ENCODE results near the gene SAFB. TPM values are rescaled to one million over a fixed set of nuclear protein-coding genes. Genes with fewer than 3 reads are reported as not detected.

Gene SAFB
- total and polyA plus RNA-seq, 2 of the 13 experiments (the other 11 are each of a cell fraction or from before 2014, with no cell fraction given): 21.0 to 28.4 TPM

DNA sequence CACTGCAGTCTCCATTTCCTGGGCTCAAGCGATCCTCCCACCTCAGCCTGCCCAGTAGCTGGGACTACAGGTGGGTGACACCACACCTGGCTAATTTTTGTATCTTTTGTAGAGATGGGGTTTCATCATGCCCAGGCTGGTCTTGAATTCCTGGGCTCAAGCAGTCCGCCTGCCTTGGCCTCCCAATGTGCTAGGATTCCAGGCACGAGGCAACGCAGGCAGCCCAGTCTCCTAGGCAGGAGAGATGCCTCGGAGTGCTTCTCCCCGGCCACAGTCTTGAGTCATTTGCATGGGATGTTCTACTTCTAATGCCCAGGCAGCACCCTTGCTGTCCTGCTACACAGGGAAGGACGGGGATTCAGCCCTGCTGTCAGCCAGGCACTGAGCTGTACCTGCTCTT, 48.7 kb downstream of the SAFB start:
- Histone ChIP-seq H3K4me1 (ENCODE audit: insufficient read depth, low read length) (no peaks in the 10 kb centered on the region), H3K4me3 (replicated peaks in 1 of 3; ENCODE audit: insufficient read depth in 1 of 3, low read depth in 2 of 3, low read length in 3 of 3) (no peak overlapping the region), H3K27me3 (ENCODE audit: control insufficient read depth in 1 of 2, insufficient read depth in 2 of 2, low read length in 2 of 2) (no peaks in the 10 kb centered on the region), H3K9me3 (ENCODE audit: low read length) (no peaks in the 10 kb centered on the region), H4K20me1 (ENCODE audit: insufficient read depth, low read length) (no peaks in the 10 kb centered on the region), H3K36me3 (replicated peaks in 1 of 2; ENCODE audit: control insufficient read depth in 1 of 2, insufficient read depth in 2 of 2, low read length in 2 of 2) (peaks cover 23 to 31% of the 10 kb centered on the region in 2 experiments), H3K4me2 (ENCODE audit: low read depth, low read length) (no peak overlapping the region), H3K79me2 (ENCODE audit: insufficient read depth, low read length) (no peaks in the 10 kb centered on the region), H3K9ac (ENCODE audit: insufficient read depth, low read depth, low read length) (no peak overlapping the region), H2AFZ (ENCODE audit: low read length) (no peak overlapping the region), H3K27ac (ENCODE audit: extremely low read length, insufficient read depth, low read length) (no peak overlapping the region)
- in situ Hi-C loops (cut with HindIII; ENCODE audit: extremely low pct_ligation_motif_present, low pct_unique_long_range_greater_than_20kb): no loop called here
- DNase-seq (ENCODE audit: low spot score) (no peak), ATAC-seq (no peak), FAIRE-seq (no peak)
- intact Hi-C loops (cut with micrococcal nuclease; ENCODE audit: unreplicated experiment): no loop called here
- WGBS (ENCODE audit: low lambda C conversion rate): 95% methylated on average over 5 of the region's 7 CpGs
- CTCF ChIA-PET (ENCODE audit: low intra/inter-chr PET ratio, low total read pairs): no interaction called here
- POLR2A ChIA-PET: interaction anchor here (2.0 kb wide), 1 partner anchor 18 kb away, joined by 4 read pairs; the partner anchor contains the start of gene RPL36
- no TSS peak for BruUV-seq (replicated peaks)
- TF ChIP-seq IRX3 (CRISPR knock-in tag; IDR thresholded peaks at IDR 0.05; ENCODE audit: borderline replicate concordance, low read depth) (no peak), DNMT1 (CRISPR knock-in tag; IDR thresholded peaks at IDR 0.05) (no peak), HOMEZ (CRISPR knock-in tag; IDR thresholded peaks at IDR 0.05; ENCODE audit: low read depth) (no peak), SATB2 (CRISPR knock-in tag; IDR thresholded peaks at IDR 0.05) (no peak), FOXJ3 (CRISPR knock-in tag; IDR thresholded peaks at IDR 0.05; ENCODE audit: borderline replicate concordance) (no peak), ZNF747 (CRISPR knock-in tag; IDR thresholded peaks at IDR 0.05; ENCODE audit: borderline replicate concordance) (no peak), ZNF230 (CRISPR knock-in tag; IDR thresholded peaks at IDR 0.05) (no peak), ZNF564 (CRISPR knock-in tag; IDR thresholded peaks at IDR 0.05) (no peak), TCF7 (IDR thresholded peaks at IDR 0.05; ENCODE audit: low read depth) (no peak), ZFP37 (CRISPR knock-in tag; IDR thresholded peaks at IDR 0.05; ENCODE audit: borderline replicate concordance) (no peak), PHF21A (CRISPR knock-in tag; IDR thresholded peaks at IDR 0.05) (no peak)
- TF ChIP-seq, protein P1, sequence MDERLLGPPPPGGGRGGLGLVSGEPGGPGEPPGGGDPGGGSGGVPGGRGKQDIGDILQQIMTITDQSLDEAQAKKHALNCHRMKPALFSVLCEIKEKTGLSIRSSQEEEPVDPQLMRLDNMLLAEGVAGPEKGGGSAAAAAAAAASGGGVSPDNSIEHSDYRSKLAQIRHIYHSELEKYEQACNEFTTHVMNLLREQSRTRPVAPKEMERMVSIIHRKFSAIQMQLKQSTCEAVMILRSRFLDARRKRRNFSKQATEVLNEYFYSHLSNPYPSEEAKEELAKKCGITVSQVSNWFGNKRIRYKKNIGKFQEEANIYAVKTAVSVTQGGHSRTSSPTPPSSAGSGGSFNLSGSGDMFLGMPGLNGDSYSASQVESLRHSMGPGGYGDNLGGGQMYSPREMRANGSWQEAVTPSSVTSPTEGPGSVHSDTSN (CRISPR knock-in tag; IDR thresholded peaks at IDR 0.05): no peak
- TF ChIP-seq, protein P2, sequence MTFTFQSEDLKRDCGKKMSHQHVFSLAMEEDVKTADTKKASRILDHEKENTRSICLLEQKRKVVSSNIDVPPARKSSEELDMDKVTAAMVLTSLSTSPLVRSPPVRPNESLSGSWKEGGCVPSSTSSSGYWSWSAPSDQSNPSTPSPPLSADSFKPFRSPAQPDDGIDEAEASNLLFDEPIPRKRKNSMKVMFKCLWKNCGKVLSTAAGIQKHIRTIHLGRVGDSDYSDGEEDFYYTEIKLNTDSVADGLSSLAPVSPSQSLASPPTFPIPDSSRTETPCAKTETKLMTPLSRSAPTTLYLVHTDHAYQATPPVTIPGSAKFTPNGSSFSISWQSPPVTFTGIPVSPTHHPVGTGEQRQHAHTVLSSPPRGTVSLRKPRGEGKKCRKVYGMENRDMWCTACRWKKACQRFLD (CRISPR knock-in tag; IDR thresholded peaks at IDR 0.05; ENCODE audit: borderline replicate concordance): no peak
- TF ChIP-seq, protein P3, sequence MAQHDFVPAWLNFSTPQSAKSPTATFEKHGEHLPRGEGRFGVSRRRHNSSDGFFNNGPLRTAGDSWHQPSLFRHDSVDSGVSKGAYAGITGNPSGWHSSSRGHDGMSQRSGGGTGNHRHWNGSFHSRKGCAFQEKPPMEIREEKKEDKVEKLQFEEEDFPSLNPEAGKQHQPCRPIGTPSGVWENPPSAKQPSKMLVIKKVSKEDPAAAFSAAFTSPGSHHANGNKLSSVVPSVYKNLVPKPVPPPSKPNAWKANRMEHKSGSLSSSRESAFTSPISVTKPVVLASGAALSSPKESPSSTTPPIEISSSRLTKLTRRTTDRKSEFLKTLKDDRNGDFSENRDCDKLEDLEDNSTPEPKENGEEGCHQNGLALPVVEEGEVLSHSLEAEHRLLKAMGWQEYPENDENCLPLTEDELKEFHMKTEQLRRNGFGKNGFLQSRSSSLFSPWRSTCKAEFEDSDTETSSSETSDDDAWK (CRISPR knock-in tag; IDR thresholded peaks at IDR 0.05): no peak
- TF ChIP-seq, protein P4, sequence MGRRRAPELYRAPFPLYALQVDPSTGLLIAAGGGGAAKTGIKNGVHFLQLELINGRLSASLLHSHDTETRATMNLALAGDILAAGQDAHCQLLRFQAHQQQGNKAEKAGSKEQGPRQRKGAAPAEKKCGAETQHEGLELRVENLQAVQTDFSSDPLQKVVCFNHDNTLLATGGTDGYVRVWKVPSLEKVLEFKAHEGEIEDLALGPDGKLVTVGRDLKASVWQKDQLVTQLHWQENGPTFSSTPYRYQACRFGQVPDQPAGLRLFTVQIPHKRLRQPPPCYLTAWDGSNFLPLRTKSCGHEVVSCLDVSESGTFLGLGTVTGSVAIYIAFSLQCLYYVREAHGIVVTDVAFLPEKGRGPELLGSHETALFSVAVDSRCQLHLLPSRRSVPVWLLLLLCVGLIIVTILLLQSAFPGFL (CRISPR knock-in tag; IDR thresholded peaks at IDR 0.05): no peak
